ENCODE measurements around the gene SELENOK.
A peak's percentile ranks its signal among the peaks of the same experiment; 100 is the strongest.
"Not testable (repeated sequence)": the region's sequence is repeated elsewhere in the genome, so short reads cannot be mapped to it uniquely, and the experiment has no call there.

Gene SELENOK

GRCh38 chr3:53936347-53936746 is 44.7 kb upstream of the SELENOK start:
- POLR2A ChIA-PET (ENCODE audit: low non-redundant PET): no interaction called here

GRCh38 chr3:53935283-53935901 is 43.7 kb upstream of the SELENOK start:
- ChIA-PET POLR2A (ENCODE audit: low non-redundant PET) (no interaction called here), CTCF (no interaction called here)
- TF ChIP-seq CTCF (conservative IDR thresholded peaks at IDR 0.05; ENCODE audit: low read depth): no peak
- no peak for DNase-seq (ENCODE audit: low spot score)
- no peak overlapping the region for H3K27ac ChIP-seq

More at GRCh38 chr3:53936347-53936746, 44.7 kb upstream of the SELENOK start:
- CTCF ChIA-PET: interaction anchor here (0.6 to 0.7 kb wide), 2 partner anchors 8 to 84 kb away, joined by 4 read pairs; no protein-coding TSS in a partner anchor
- no peak for TF ChIP-seq CTCF (conservative IDR thresholded peaks at IDR 0.05; ENCODE audit: low read depth)
- H3K27ac ChIP-seq: no peak overlapping the region
- DNase-seq (ENCODE audit: low spot score): no peak

- H3K27ac ChIP-seq; CTCF ChIA-PET; DNase-seq (ENCODE audit: low spot score); POLR2A ChIA-PET (ENCODE audit: low non-redundant PET): not testable (repeated sequence)
Observed at GRCh38 chr3:53927208-53927872, 35.7 kb upstream of the SELENOK start.

GRCh38 chr3:53921296-53921695 is 29.6 kb upstream of the SELENOK start:
- no peak overlapping the region for H3K27ac ChIP-seq
- no peak for DNase-seq (ENCODE audit: low spot score)
- ChIA-PET POLR2A (ENCODE audit: low non-redundant PET) (no interaction called here), CTCF (no interaction called here)
- peak; percentile 12; the same call in 1 of the 2 replicates for TF ChIP-seq CTCF (conservative IDR thresholded peaks at IDR 0.05; ENCODE audit: low read depth)

DNA sequence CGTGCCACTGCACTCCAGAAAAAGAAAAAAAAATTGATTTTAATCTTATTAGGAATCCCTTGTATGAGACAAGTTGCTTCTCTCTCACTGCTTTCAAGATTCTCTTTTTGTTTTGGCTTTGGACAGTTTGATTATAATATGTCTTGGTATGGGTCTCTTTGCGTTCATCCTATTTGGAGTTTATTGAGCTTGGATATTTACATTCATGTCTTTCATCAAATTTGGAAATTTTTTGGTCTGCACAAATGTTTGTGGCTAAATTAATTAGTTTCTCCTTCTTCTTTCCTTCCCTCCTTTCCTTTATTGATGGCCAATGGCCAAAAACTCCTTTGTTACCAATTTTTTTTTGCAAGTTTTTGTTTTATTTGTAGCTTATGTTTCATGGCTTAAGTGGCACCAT is 28.1 kb upstream of the SELENOK start:
- TF ChIP-seq CTCF (conservative IDR thresholded peaks at IDR 0.05; ENCODE audit: low read depth): no peak
- DNase-seq (ENCODE audit: low spot score): no peak
- H3K27ac ChIP-seq: no peak overlapping the region
- POLR2A ChIA-PET (ENCODE audit: low non-redundant PET): no interaction called here
- CTCF ChIA-PET: no interaction called here

- ChIA-PET POLR2A (ENCODE audit: low non-redundant PET) (no interaction called here), CTCF (no interaction called here)
- H3K27ac ChIP-seq: no peak overlapping the region
- TF ChIP-seq CTCF (conservative IDR thresholded peaks at IDR 0.05; ENCODE audit: low read depth): no peak
- no peak for DNase-seq (ENCODE audit: low spot score)
Observed at GRCh38 chr3:53913401-53913800, 21.7 kb upstream of the SELENOK start.

DNA sequence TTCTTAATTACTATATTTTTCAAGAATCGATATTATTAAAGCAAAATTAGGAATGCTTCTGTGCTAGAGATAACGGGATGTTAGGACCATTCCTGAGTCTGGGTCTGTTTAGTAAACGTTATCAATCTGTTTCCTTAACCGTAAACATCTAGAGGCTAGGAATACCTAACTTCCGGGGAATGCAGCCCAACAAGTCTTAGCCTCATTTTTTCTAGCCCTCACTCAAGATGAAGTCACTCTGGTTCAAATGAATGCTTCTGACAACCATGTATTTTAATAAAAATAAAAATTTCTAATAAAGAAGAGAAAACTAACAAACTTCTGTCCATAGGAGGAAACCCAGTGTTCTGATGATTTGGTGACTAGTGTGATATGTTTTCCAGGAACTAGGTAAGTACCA is 11.1 kb upstream of the SELENOK start:
- TF ChIP-seq CTCF (conservative IDR thresholded peaks at IDR 0.05; ENCODE audit: low read depth): no peak
- POLR2A ChIA-PET (ENCODE audit: low non-redundant PET): no interaction called here
- CTCF ChIA-PET: no interaction called here
- no peak overlapping the region for H3K27ac ChIP-seq
- no peak for DNase-seq (ENCODE audit: low spot score)

Data from RWPE1 (cell line).